Epithelial cell of prostate (primary cell): ENCODE results near the gene TOX2.

Experiments used
- DNase-seq: peaks from one replicate; pipeline ENCODE4 v3.0.0-alpha.2; 2011; ENCODE audit warnings: low read depth, low spot score
- H3K27ac ChIP-seq: fragments of 450-650 bp; 2 replicates; pipeline ENCODE4 v1.5.1; 2017; ENCODE audit warnings: mild to moderate bottlenecking

Gene TOX2

GRCh38 chr20:44087051-44087856 lies 172.6 kb downstream of the TOX2 start:
- H3K27ac ChIP-seq, result no peak overlapping the region
- DNase-seq, result no peak

GRCh38 chr20:44087857-44088120 lies 173.1 kb downstream of the TOX2 start:
- DNase-seq, result no peak
- H3K27ac ChIP-seq, result no peak overlapping the region

- peak overlapping the region; percentile 66 for H3K27ac ChIP-seq
- DNase-seq, result peak; percentile 91
These were observed 175.5 kb downstream of the TOX2 start for GRCh38 chr20:44089987-44090674.

GRCh38 chr20:44091026-44091425 lies 176.4 kb downstream of the TOX2 start:
- peak overlapping the region; percentile 66 for H3K27ac ChIP-seq
- no peak for DNase-seq

GRCh38 chr20:44092551-44093248 lies 178.0 kb downstream of the TOX2 start:
- no peak overlapping the region for H3K27ac ChIP-seq
- DNase-seq, result no peak

- no peak for DNase-seq
- H3K27ac ChIP-seq, result no peak overlapping the region
These were observed 178.6 kb downstream of the TOX2 start for GRCh38 chr20:44093249-44093582.

GRCh38 chr20:44095831-44096230 lies 181.2 kb downstream of the TOX2 start:
- no peak for DNase-seq
- H3K27ac ChIP-seq, result no peak overlapping the region

GRCh38 chr20:44097521-44098255 lies 183.0 kb downstream of the TOX2 start:
- DNase-seq, result peak; percentile 53
- H3K27ac ChIP-seq, result no peak overlapping the region

GRCh38 chr20:44098256-44098630 lies 183.6 kb downstream of the TOX2 start:
- no peak overlapping the region for H3K27ac ChIP-seq
- DNase-seq, result no peak

GRCh38 chr20:44098657-44099056 lies 184.0 kb downstream of the TOX2 start:
- DNase-seq, result no peak
- no peak overlapping the region for H3K27ac ChIP-seq

- DNase-seq, result no peak
- H3K27ac ChIP-seq, result no peak overlapping the region
These were observed 185.2 kb downstream of the TOX2 start for GRCh38 chr20:44099832-44100231.

GRCh38 chr20:44102582-44102981 lies 187.9 kb downstream of the TOX2 start:
- H3K27ac ChIP-seq, result no peak overlapping the region
- no peak for DNase-seq

GRCh38 chr20:44104798-44105517 lies 190.3 kb downstream of the TOX2 start:
- no peak overlapping the region for H3K27ac ChIP-seq
- DNase-seq, result peak; percentile 49

GRCh38 chr20:44106615-44107014 lies 192.0 kb downstream of the TOX2 start:
- H3K27ac ChIP-seq, result no peak overlapping the region
- no peak for DNase-seq

- H3K27ac ChIP-seq, result no peak overlapping the region
- DNase-seq, result no peak
These were observed 195.3 kb downstream of the TOX2 start for GRCh38 chr20:44109951-44110361.

GRCh38 chr20:44110816-44111568 lies 196.3 kb downstream of the TOX2 start:
- no peak overlapping the region for H3K27ac ChIP-seq
- DNase-seq, result no peak

- DNase-seq, result no peak
These were observed 197.2 kb downstream of the TOX2 start for GRCh38 chr20:44111712-44112335.

GRCh38 chr20:44112456-44112855 lies 197.8 kb downstream of the TOX2 start:
- H3K27ac ChIP-seq, result no peak overlapping the region
- DNase-seq, result no peak

More at GRCh38 chr20:44111712-44112335, 197.2 kb downstream of the TOX2 start:
- H3K27ac ChIP-seq, result no peak overlapping the region
